Measurements from ENCODE around the gene LANCL3.
A peak's percentile ranks its signal among the peaks of the same experiment; 100 is the strongest.
"Not testable (repeated sequence)": the region's sequence is repeated elsewhere in the genome, so short reads cannot be mapped to it uniquely, and the experiment has no call there.

The LANCL3 gene

DNA sequence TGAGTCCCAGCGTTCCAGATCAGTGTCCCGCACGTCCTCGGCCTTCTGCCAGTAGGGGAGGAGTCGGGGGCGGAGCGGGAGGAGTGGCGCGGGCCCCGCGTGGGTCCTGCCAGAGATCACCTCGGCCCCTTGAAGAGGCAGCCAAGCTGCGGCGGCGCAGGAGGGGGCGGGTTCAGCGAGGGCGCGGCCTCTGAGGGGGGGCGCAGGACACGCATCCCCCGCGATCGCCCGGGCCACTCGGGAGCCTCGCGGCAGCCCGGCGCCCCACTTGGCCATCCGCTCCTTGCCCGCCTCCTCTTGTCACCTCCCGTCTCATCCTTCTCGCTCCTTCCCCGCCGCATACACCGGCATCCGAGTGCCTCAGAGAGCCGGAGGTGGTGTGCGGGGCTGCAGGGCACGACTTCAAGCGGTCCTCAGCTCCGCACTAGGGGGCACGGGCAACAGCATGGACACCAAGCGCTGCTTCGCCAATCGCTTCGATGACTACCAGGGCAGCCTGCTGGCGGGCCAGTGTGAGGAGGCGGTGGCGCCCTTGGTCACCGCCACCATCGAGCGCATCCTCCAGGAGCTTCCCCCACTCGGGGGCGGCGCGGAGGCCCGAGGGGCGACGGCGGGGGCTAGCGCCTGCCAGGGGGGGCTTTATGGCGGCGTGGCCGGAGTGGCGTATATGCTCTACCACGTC lies at the start of gene LANCL3:
Gene LANCL3 (plus strand): TSS at position 236 of the 682 bp plus-strand sequence. CDS start 210 bp downstream, at position 446.
- DNase-seq (ENCODE audit: low read depth) = not testable (repeated sequence)

DNA sequence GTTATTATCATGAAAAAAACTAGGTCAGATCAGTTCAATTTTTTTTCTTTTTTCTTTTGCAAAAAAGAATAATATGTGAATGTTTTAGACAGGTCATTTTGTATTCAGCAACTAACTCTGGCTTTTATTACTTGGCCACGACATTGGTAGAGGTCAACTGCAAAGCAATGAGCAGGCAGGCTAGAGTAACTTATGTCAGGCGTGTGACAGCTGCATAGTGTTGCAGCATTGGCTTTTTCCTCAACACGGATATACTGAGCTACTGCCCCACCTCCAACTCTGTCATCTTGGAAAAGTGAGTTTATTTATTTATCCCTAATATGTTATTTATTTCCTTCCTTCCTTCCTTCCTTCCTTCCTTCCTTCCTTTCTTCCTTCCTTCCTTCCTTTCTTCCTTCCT lies 47.8 kb upstream of the LANCL3 start:
- DNase-seq (ENCODE audit: low read depth) = not testable (repeated sequence)

DNA sequence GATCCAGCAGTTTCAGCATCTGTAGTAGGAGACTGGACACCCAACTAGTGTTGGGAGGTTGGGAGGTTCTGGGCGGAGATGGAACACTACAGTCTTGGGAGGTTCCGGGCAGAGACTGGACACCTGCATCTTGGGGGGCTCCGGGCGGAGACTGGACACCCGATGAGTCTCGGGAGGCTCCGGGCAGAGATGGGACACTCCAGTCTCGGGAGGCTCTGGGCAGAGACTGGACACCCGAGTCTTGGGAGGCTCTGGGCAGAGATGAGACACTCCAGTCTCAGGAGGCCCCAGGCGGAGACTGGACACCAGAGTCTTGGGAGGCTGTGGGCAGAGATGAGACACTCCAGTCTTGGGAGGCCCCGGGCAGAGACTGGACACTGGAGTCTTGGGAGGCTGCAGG lies 29.5 kb upstream of the LANCL3 start:
- DNase-seq (ENCODE audit: low read depth) = no peak

DNA sequence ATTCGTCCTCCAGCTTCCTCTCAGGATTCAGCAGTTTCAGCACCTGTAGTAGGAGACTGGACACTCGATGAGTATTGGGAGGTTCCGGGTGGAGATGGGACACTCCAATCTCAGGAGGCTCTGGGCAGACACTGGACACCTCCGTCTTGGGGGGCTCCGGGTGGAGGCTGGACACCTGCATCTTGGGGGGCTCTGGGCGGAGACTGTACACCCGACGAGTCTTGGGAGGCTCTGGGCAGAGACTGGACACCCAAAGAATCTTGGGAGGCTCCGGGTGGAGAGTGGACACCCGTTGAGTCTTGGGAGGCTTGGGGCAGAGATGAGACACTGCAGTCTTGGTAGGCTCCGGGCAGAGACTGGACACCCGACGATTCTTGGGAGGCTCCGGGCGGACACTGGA lies 28.7 kb upstream of the LANCL3 start:
- no peak for DNase-seq (ENCODE audit: low read depth)

DNA sequence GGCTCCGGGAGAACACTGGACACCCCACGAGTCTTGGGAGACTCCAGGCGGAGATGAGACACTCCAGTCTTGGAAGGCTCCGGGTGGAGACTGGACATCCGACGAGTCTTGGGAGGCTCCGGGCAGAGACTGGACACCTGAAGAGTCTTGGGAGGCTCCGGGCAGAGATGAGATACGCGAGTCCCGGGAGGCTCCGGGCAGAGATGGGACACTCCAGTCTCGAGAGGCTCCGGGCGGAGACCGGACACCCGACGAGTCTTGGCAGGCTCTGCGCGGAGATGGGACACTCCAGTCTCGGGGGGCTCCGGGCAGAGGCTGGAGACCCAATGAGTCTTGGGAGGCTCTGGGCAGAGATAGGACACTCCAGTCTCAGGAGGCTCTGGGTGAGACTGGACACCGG lies 28.1 kb upstream of the LANCL3 start:
- DNase-seq (ENCODE audit: low read depth) = no peak

DNA sequence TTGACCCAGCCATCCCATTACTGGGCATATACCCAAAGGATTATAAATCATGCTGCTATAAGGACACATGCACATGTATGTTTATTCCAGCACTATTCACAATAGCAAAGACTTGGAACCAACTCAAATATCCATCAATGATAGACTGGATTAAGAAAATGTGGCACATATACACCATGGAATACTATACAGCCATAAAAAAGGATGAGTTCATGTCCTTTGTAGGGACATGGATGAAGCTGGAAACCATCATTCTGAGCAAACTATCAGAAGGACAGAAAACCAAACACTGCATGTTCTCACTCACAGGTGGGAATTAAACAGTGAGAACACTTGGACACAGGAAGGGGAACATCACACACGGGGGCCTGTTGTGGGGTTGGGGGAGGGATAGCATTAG lies 26.9 kb upstream of the LANCL3 start:
- not testable (repeated sequence) for DNase-seq (ENCODE audit: low read depth)

DNA sequence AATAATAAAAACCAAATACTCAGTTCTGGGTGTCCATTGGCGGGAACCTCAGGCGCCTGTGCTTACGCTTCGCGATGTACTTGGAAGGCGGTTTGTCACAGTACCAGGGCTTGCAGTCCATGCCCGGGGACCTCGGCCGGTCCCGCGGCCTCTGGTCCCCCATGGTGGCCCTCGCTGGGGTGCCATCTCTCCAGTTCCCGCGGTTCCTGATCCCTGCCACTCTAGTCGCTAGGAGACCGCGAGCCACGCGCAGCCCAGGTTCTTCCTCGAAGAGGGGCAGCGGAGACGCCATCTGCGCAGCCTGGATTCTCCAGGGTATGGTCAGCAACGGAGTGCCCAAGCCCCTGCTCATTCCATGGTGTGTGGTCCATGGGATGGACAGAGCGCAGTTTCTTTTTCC lies 26.4 kb upstream of the LANCL3 start:
- DNase-seq (ENCODE audit: low read depth) = no peak

DNA sequence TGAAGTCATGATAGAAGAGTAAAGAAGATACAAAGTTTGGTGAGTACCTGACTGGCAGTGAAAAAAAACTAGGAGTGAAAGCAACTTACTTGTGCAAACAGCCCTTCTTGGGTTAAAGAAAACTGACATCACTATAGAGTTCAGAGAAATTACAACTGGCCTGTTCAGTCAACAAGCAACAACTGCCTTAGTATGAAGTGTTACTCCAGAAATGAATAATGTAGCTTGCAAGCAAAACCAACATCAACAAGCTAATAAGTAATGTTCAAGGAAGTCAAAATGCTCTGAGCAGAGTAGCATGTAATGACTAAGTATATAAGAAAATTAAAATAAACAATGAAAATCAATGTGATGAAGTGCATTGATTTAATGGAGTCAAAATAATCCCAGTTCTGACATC lies 21.8 kb upstream of the LANCL3 start:
- DNase-seq (ENCODE audit: low read depth) = not testable (repeated sequence)

DNA sequence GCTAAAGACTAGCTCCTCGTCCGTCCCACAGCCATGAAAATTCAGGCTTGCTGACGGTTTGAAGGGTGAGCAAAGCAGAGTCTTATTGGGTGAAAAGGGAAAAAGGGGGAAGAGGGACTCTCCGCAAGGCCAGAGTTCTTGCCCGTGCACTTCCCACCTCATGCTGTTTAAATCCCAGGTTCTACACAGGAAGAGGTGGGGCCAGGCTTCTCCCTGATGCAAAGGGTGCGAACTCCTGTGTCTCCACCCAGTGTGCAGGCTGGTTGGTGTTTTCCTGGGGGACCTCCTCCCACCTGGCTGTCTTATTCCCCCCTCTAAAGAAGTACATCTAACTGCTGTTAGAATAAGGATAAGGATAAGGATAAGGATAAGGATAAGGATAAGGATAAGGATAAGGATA lies 18.0 kb upstream of the LANCL3 start:
- DNase-seq (ENCODE audit: low read depth) = no peak

DNA sequence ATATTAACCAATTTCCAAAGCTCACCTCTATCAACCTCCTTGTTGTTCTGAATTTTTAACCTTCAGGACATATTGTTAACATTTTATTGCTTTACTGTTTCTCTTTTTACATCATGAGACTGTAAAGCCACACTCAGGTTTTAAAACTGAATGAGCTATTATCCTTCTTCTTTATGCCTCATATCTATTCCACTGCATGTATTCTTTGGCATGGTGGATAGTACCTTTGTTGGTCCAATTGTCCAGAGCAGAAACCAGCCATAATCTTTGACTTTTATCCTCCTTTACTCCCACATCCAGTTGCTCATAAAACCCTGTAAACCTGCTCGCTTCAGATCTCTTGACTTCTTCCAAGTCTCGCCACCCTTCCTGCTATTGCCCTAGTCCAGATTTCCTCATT lies 6.2 kb upstream of the LANCL3 start:
- DNase-seq (ENCODE audit: low read depth) = not testable (repeated sequence)

DNA sequence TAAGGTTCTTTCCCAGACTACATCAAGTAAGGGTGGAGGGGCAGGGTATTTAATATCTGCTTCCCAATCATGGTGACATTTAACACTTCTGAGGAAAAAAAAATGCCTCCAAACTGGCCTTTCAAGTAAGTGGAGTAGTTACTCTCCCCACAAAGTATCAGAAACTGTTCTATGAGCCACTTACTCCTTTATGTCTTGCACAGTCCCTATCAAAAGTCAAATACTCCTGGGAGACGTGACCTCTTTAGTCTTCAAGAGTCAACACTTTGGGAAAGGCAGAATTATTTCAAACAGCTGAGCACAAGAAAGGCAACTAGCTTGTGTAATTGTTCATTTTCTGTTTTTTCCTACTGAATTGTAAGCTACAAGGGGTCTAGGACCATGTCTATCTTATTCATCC lies 1.1 kb upstream of the LANCL3 start:
- DNase-seq (ENCODE audit: low read depth) = not testable (repeated sequence)

DNA sequence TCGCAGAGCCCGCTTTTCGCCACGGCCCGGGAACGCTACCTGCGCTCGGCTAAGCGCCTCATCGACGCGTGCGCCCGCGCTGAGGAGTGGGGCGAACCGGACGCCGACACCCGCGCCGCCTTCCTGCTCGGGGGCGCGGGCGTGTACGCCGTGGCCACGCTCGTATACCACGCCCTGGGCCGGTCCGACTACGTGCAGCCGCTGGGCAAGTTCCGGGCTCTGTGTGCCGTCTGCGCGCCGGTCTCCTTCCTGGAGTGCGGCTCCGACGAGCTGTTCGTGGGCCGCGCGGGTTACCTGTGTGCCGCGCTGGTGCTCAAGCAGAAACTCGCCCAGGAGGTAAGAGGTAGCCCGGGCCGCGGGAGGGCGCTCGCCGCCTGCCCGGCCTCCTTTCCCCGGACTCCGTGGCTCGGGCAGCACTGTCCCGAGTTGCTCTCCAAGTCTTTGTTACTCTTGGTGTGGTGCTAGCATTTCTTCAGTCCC lies 687 bp downstream of the LANCL3 start:
- not testable (repeated sequence) for DNase-seq (ENCODE audit: low read depth)

DNA sequence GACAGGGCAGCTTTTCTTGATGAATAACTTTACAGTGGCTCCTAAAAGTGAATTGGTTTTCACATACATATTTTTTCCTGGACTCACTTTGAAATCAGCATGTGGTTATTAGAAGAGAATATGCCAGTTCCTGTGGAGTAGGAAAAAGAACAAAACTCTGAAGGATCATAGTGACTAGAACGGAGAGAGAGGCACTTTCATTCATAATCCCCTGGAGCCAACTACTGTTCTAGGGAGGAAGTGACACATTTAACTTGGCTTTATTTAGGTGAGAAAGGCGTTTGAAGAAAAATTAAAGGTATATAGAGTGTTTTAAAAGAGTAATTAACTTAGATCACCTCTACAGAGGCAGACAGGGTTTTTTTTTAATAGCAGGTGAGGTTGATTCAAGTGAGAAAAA lies 1.7 kb downstream of the LANCL3 start:
- DNase-seq (ENCODE audit: low read depth) = not testable (repeated sequence)

DNA sequence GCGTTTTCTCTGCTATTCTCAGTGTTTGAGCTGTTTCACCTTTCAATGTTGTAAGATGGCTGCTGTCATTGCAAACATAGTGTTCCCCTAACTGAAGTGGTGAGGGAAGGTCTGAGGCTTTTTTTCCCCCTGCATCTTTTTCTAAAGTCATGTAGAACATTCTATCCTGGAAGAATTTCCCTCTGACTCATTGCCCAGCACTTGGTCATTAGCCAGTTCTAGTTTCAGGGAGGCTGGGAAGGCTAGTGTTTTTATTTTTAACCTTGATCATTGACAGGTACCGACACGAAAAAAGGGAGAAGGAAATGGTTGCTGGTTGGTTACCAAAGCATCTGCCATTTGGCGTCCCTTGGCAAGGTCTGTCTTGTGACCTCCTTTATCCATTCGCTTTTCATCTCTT lies 6.6 kb downstream of the LANCL3 start:
- DNase-seq (ENCODE audit: low read depth) = peak; percentile 8

DNA sequence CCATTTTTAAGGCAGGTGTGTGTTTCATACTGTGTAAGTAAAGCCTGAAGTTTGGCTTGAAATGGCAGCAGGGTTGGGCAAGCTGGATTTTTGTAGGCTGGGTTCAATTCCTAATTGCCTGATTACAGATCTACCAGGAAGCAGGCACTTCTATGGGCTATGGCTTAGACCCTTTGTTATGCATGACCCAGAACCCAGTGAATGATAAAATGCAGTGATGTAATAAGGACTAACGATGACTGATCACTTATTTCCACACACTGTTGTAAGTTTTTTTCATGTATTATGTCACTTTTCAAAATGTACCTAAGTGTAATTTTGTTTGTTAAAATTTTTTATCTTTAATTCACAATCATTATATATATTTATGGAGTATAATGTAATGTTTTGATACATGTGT lies 8.6 kb downstream of the LANCL3 start:
- DNase-seq (ENCODE audit: low read depth) = no peak

DNA sequence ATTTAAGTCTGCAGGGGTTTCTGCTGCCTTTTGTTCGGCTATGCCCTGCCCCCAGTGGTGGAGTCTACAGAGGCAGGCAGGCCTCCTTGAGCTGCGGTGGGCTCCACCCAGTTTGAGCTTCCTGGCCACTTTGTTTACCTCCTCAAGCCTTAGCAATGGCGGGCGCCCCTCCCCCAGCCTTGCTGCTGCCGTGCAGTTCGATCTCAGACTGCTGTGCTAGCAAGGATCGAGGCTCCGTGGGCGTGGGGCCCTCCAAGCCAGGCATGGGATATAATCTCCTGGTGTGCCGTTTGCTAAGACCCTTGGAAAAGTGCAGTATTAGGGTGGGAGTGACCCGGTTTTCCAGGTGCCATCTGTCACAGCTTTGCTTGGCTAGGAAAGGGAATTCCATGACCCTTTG lies 15.9 kb downstream of the LANCL3 start:
- DNase-seq (ENCODE audit: low read depth) = not testable (repeated sequence)

DNA sequence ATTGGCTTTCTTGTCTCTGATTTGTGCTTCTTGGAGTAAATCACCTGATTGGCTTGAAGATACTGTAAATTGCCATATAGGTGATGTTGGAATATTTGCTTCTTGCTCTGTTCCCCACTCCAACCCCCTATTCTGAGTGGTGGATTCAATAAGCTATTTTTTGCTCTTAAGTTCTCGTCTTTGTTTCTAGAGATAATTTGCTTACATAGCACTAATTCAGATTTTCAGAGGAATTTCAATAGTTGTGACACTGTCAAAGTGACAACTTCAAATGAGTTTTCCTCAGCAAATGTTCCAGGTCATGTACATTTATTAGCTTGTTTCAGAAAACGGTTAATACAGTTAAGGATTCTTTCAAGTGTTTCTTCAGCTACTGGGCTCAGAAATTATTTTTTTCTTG lies 18.6 kb downstream of the LANCL3 start:
- no peak for DNase-seq (ENCODE audit: low read depth)

DNA sequence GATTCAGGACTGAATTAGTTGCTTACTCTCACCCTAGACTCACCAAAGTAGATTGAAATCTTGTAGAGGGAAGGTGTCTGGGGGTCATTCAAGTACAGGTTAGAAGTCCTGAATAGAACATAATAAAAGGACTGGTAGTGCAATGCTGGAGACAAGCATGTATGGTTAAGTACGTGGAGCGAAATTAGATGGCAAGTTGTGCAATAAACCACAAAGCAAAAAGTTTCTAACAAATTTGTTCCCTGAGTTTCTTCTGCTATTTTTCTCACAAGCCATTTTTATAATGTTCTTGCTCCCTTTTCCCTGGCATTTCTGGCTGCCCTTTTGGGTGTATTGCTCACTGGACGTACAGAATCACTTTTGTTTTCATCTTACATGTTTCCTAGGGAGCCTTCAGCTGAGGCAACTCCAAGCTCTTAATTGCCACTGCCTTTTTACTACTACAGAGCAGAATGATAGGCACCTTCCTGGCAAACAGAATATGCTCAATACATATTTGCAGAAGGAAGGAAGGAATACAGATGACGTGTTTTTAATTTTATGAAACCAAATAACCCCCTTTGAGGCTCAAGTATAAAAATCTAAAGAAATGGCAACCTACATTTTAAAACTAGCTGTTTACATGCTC lies 23.4 kb downstream of the LANCL3 start:
- DNase-seq (ENCODE audit: low read depth) = no peak

DNA sequence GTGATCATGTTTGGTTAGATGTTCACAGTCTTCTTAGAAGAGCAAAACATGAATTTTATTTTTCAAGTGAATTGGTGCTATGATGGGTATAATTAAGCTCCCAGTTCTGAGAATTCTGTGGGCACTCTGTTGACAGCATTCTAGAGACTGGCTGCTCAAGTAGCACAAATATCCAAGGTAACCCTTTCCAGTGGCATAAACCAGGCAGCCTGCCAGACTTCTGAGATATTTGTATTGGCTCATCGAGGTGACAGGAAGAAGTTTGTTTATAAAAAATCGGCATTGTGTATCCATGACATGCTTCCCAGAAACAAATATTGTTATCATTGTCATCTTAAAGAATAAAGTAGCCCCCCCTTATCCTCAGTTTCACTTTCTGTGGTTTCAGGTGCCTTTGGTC lies 28.3 kb downstream of the LANCL3 start:
- no peak for DNase-seq (ENCODE audit: low read depth)

DNA sequence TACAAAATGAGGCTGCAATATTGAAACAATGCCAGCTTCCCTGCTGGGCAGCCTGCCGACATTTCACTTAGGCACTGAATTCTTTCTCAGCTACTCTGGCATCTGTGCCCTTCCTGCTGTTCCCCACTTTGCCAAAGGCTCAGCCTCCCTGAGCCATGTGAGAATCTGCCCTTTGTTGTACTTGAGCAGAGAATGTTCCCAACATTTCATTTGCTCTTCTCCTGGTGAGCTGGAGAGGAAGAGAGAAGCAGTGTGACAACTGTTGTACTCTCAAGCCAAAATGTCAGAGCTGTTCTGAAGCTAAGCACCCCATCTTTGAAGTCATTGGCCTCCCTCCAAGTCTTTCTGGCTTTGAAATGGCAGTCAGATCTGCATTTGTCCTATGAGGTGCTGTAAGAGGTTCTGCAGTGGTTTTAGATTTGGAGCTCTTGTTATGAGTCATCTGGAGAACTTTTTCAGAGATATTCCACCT lies 32.5 kb downstream of the LANCL3 start:
- no peak for DNase-seq (ENCODE audit: low read depth)

DNA sequence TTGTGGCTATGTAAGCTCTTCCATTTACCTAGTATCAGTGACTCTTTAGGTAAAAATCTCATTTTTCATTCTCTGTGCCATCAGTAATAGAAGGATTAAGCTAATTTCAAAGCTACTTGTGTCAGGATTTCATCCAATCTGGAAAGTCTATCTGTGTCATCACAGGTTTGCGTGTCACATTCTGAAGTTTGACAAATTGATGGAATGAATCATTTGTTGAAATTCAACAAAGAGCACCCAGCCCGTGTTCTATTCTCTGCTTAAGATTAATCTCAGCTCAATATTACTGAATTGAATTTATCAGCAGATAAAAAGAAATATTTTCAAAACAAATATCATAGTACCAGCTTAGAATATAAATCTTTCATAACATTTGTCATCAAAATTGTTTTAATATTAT lies 35.8 kb downstream of the LANCL3 start:
- no peak for DNase-seq (ENCODE audit: low read depth)

DNA sequence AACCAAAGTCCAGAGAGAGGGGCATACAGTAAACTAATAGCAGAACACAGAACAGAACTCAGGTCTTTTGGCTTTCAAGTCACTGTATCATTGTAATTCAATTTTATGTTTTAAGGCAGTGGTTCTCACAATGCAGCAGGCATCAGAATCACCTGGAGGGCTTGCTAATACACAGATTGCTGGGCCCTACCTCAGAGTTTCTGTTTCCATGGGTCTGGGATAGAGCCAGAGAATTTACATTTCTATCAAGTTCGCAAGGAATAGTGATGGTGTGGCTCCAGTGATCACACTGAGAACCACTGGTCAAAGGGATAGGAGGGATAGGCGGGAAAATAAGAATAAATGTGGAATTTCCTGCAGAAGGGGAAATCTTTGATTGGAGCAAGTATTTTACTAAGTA lies 36.7 kb downstream of the LANCL3 start:
- DNase-seq (ENCODE audit: low read depth) = no peak

DNA sequence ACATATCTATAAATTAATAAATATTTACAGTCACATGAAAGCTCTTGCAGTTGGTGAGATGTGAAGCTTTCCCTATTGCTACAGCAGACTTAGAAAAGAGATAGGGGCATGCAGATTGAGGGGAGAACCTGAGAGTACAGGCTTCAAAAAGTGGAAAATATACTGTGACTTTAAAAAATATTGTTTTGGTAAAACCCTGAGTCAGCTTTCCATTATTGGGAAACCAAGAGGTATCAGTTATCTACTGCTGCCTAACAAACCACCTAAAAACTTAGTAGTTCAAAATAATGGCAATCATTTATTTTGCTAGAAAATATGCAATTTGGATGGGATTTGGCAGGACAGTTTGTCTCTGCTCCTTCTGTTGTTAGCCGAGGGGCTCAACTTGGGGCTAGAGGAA lies 38.3 kb downstream of the LANCL3 start:
- no peak for DNase-seq (ENCODE audit: low read depth)

DNA sequence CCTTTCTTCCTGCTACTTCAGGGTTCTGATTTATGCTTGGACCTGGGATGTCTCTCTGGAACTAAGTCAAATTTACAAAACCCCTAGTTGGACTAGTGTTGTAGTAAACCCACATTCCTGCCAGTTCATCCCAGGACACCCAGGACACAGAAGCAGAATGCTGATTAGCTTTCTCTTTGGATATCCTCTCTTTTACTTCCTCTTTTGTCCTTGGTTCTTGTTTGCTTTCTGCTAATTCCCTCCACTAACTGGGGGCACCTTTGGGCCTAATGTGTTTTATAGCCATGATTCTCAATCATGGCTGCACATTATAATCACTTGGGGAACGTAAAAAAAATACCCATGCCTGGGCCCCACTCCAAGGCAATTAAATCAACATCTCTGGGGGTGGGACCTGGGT lies 42.5 kb downstream of the LANCL3 start:
- no peak for DNase-seq (ENCODE audit: low read depth)
